ENCODE measurements around the gene PHF20.

DNA sequence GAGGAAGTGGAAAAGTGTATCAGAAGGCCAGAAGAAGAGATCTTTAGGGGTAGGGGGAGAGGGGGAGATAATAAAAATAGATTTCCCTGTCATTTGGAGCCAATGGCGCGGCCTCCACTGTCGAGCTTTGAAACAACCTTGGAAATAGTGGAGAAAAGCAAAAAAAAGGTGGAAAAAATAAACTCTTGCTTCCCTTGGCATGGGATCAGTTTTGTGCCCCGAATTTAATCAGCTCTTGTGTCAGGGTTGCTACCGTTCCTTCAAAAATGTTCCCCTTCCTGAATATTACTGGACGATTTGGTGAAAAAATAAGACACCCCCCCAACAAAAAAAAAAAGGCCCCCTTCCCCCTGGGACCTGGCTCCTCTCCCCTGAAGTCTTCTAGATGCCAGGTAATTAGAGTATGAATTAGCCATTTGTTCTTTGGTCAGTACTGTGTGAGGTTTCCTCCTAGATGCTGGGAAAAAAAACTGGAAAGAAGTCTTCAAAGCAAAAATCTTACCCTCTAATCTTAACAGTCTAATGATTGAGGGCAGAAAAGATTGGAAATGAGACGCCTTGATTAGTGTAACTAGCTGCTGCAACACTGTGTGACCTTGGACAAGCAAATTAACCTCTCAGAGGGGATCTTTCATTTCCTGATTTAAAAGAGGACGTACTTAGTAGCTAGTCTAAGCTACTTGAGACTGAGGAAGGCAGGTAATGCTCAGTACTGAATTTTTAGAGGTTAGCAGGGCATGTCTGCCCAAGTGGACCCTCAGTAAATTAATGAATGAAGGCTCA lies 28.9 kb upstream of the PHF20 start:
- TF ChIP-seq, protein P1, sequence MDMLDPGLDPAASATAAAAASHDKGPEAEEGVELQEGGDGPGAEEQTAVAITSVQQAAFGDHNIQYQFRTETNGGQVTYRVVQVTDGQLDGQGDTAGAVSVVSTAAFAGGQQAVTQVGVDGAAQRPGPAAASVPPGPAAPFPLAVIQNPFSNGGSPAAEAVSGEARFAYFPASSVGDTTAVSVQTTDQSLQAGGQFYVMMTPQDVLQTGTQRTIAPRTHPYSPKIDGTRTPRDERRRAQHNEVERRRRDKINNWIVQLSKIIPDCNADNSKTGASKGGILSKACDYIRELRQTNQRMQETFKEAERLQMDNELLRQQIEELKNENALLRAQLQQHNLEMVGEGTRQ (CRISPR knock-in tag; IDR thresholded peaks at IDR 0.05) = no peak
- TF ChIP-seq CREM (CRISPR knock-in tag; IDR thresholded peaks at IDR 0.05) = no peak
- TF ChIP-seq, protein P2, sequence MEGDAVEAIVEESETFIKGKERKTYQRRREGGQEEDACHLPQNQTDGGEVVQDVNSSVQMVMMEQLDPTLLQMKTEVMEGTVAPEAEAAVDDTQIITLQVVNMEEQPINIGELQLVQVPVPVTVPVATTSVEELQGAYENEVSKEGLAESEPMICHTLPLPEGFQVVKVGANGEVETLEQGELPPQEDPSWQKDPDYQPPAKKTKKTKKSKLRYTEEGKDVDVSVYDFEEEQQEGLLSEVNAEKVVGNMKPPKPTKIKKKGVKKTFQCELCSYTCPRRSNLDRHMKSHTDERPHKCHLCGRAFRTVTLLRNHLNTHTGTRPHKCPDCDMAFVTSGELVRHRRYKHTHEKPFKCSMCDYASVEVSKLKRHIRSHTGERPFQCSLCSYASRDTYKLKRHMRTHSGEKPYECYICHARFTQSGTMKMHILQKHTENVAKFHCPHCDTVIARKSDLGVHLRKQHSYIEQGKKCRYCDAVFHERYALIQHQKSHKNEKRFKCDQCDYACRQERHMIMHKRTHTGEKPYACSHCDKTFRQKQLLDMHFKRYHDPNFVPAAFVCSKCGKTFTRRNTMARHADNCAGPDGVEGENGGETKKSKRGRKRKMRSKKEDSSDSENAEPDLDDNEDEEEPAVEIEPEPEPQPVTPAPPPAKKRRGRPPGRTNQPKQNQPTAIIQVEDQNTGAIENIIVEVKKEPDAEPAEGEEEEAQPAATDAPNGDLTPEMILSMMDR (IDR thresholded peaks at IDR 0.05) = no peak
- TF ChIP-seq, protein P3, sequence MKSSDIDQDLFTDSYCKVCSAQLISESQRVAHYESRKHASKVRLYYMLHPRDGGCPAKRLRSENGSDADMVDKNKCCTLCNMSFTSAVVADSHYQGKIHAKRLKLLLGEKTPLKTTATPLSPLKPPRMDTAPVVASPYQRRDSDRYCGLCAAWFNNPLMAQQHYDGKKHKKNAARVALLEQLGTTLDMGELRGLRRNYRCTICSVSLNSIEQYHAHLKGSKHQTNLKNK (CRISPR knock-in tag; IDR thresholded peaks at IDR 0.05) = no peak
- TF ChIP-seq, protein P4, sequence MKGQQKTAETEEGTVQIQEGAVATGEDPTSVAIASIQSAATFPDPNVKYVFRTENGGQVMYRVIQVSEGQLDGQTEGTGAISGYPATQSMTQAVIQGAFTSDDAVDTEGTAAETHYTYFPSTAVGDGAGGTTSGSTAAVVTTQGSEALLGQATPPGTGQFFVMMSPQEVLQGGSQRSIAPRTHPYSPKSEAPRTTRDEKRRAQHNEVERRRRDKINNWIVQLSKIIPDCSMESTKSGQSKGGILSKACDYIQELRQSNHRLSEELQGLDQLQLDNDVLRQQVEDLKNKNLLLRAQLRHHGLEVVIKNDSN (CRISPR knock-in tag; IDR thresholded peaks at IDR 0.05) = no peak
- TF ChIP-seq, protein P5, sequence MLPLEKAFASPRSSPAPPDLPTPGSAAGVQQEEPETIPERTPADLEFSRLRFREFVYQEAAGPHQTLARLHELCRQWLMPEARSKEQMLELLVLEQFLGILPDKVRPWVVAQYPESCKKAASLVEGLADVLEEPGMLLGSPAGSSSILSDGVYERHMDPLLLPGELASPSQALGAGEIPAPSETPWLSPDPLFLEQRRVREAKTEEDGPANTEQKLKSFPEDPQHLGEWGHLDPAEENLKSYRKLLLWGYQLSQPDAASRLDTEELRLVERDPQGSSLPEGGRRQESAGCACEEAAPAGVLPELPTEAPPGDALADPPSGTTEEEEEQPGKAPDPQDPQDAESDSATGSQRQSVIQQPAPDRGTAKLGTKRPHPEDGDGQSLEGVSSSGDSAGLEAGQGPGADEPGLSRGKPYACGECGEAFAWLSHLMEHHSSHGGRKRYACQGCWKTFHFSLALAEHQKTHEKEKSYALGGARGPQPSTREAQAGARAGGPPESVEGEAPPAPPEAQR (CRISPR knock-in tag; IDR thresholded peaks at IDR 0.05) = no peak
- TF ChIP-seq, protein P6, sequence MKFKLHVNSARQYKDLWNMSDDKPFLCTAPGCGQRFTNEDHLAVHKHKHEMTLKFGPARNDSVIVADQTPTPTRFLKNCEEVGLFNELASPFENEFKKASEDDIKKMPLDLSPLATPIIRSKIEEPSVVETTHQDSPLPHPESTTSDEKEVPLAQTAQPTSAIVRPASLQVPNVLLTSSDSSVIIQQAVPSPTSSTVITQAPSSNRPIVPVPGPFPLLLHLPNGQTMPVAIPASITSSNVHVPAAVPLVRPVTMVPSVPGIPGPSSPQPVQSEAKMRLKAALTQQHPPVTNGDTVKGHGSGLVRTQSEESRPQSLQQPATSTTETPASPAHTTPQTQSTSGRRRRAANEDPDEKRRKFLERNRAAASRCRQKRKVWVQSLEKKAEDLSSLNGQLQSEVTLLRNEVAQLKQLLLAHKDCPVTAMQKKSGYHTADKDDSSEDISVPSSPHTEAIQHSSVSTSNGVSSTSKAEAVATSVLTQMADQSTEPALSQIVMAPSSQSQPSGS (CRISPR knock-in tag; IDR thresholded peaks at IDR 0.05; ENCODE audit: borderline replicate concordance, low read depth) = no peak
